GM18873 (cell line): ENCODE results near the gene KIF23.

ENCODE experiments used
- ATAC-seq: cut with Tn5 transposase; IDR thresholded peaks from one replicate; pipeline ENCODE4 v1.9.1; 2021; ENCODE audit warnings: mild to moderate bottlenecking, moderate library complexity, moderate number of reproducible peaks; ENCODE audit not compliant: unreplicated experiment, low FRiP score

Gene KIF23

DNA sequence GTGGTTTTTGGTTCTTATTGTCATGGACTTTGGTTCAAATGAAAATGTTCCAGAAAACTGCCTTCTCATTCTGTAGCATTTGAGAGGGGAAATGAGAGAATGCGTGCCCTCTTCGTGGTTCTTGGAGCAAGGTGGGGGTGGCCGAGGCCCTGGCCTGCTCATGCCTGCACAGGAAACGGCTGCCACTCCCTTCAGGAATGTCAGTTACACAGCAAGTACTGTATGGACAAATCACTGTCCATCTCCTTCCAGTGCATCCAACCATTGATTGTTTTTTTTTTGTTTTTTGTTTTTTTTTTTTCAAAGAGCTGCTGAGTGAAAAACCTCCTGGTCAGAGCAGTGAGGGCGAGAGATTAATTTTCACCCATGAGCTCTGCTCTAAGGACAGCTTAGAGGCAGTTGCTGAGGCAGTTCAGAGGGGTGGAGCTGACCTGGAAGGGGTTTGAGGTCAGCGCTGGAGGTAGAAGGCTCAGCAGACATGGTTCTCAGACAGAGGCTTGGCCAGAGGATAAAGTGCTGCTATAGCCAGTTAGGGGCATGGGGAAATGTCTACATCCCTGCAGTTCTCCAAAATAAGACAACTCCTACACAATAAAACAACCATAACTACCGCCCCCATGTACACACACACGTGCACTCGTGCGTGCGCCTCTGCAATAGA, 20.2 kb upstream of the KIF23 start:
- ATAC-seq, result no peak

DNA sequence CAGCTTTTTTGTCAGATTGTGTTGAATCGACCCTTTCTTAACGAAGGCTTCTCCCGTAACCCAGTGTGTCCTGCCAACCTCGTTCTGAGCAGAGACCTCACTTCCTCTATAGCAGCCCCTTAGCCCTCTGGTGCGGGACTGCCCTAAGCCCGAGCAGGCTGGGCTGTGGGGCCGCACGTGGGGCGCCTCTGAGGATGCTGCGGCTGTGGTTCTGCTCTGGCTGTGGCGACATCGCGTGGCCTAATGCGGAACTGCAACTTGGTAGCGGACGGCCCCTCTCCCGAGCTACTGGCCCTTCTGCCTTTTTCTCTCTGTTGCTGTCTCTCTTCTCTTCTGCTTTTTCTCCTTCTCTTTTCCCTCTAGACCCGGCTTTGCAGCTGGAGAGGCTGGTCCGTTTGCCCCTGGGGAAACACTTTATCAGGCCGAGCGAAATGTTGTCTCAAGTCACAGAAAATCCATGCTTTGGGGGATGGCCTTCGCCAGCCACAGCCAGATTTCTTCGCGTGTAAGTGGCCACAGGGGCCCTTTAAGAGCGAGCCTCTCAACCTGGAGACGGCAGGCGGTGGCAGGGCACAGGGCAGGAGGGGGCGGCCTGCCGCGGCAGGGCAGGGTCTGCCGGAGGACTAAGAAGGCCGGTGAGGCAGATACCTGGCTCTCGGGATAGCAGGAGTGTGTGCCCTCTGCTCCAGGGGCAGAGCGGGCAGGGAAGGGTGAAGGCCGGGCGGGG, 19.4 kb upstream of the KIF23 start:
- no peak for ATAC-seq

DNA sequence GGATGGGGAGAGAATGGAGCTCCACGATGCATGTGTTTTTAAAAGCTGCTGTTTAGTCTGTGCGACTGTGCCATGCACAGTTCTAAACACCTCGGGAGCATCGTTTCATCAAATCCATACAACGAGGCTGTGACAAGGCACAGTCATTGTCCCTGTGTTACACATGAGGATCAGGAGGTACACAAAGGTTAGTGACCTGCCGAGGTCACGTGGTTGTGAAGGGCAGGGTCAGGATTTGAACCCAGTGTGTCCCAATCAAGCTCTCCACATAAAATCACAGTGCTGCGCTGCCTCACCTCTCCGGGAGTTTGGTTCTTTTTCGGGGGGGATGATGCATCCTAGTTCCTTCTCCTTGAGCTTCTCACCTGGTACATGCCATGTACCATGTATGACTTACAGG, 18.7 kb upstream of the KIF23 start:
- no peak for ATAC-seq

DNA sequence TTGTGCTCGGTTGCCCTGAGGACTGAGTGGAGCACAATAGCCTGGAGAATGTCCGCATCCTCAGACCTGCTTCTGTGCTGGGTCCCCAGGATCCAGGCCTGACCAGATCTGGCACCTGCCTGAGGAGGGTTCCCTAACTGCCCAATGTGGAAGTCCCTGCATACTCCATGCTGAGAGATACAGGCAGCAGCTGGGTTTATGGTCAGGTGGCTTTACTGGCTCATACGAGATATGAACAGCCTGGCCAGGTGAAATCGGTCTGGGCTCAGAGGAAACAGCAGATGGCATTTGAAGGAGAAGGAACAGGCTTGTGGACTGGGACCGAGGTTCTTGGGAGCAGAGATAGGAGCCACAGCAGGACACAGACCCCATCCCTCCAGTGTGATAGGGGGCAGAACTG, 18.2 kb upstream of the KIF23 start:
- ATAC-seq, result no peak

GRCh38 chr15:69398491-69398891, 15.7 kb upstream of the KIF23 start:
- ATAC-seq, result no peak

DNA sequence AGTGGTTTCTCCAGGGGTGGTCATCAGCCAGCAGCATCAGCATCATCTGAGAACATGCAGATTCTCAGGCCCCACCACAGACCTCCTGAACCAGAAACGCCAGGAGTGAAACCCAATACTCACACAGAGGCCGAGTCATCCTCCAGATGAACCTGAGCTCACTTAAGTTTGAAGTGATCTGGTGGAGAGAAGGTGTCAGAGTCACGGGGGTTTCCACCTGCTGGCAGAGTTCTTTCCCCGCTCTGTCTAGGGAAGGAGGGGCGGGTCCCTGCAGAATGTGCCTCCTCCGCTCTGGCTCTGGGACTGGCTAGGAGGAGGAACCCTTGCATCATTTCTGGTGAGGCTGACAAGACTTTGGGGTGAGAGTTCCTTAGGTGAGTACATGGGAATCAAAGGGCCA, 13.3 kb upstream of the KIF23 start:
- no peak for ATAC-seq

- no peak for ATAC-seq
Observed at GRCh38 chr15:69402816-69403215, 11.3 kb upstream of the KIF23 start.

DNA sequence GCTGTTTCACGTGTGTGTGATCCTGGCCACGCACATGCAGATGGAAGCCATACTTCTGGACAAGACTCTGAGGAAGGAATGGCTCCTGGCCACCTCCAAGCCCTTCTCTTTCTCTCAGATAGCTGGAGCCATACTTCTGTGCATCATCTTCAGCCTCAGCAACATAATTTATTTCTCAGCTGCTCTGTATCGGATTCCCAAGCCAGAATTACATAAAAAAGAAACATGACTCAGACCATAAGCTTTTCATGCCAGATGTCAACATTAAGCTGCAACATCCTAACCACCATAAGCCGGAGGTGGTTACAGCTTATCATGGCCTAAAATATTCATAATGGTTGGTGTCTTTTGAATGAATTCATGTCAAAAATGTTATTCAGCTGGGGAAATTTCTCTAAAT, 10.6 kb upstream of the KIF23 start:
- no peak for ATAC-seq

DNA sequence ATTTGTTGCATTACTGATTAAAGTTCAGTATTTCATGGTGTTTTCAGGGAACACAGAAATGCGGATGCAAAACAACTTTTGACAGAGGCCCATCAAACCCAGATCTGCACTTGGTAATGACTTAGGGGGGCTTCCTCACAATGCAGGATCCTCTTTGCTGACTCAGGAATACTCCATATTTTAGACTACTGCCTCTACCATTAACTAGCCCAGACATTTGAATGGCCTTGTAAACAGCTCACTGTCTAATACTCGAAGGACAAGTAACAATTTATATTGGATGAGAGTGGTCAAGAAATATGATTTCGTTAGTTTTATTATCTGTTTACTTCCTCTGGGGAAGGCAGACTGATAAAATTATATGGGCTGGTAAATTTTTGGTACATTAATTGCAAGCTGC, 9.0 kb upstream of the KIF23 start:
- ATAC-seq, result no peak

DNA sequence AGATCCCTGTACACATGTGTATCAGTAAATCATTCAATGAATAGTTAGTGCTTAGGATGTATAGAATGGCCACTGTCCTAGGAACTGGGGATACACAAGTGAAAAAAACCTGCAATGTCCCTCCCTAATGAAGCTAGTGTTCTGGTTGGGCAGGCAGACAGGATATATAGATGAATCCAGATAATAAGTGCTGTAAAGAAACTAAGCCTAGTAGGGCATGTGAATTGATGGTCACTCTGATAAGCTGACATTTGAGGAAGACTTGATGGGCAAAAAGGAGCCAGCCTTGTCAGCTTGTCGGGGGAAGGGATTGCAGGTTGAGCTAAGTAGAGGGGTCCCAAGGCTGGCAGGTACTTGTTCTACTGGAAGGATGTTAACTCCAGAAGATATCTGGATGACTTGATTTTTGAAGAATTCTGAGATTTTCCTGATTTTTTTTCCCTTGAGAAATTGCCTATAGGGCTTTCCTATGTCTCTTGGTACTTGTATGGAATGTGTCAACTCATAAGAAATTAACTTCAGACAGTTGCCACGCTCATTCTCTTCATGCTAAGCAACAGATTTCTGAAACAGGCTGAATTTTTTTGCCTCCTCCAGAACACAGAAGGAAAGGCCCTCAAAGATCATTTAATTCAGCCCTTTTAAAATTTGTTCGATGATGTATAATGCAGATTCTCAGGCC, 6.3 kb upstream of the KIF23 start:
- no peak for ATAC-seq

GRCh38 chr15:69408841-69409240, 5.3 kb upstream of the KIF23 start:
- ATAC-seq, result no peak

- ATAC-seq, result no peak
Observed at GRCh38 chr15:69410248-69410874, 3.8 kb upstream of the KIF23 start.

GRCh38 chr15:69412274-69412673, 1.9 kb upstream of the KIF23 start:
- ATAC-seq, result no peak

- ATAC-seq, result no peak
Observed at GRCh38 chr15:69412701-69413100, 1.4 kb upstream of the KIF23 start.

- ATAC-seq, result peak; percentile 16
Observed at GRCh38 chr15:69414701-69415167, 585 bp downstream of the KIF23 start.

GRCh38 chr15:69415381-69415780, 1.2 kb downstream of the KIF23 start:
- ATAC-seq, result no peak

DNA sequence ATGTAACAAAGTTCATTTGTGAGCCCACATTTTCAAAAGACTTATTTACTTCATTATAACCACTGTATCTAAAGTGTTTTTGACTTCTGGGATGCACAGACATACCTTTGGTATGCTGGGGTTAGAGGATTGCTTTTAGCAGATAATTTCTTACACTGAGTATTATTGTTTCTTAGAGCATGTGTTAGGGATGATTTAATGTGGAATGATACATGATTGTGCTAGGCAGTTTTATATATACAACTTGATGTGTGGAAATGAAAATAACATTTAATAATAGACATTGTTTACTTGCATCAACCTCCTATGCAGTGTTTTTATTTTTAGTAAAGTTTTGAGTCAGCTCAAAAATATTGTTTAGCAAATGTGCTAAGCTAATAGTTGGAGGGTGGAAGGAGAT, 3.4 kb downstream of the KIF23 start:
- ATAC-seq, result no peak

GRCh38 chr15:69421498-69421897, 7.3 kb downstream of the KIF23 start:
- no peak for ATAC-seq

DNA sequence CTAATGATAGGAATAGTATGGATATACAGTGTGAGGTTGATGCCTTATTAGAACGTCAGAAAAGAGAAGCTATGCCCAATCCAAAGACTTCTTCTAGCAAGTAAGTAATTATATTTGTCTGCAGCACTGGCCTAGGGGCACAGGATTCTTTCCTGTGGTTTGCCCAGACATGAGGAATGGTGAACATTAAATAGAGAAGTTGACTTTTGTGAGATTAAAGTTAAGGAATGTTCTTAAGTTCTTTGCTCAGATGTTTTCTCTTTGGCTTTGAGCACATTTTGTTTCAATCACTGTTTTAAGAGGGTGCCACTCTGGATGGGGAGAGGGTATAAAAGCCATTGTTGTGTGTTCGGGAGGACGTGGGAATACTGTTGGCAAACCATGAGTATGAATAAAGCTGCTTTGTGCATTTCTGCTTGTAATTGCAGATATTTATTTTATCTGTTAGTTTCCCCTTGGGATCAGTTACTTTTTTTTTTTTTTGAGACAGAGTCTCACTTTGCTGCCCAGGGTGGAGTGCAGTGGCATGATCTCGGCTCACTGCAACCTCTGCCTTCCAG, 8.3 kb downstream of the KIF23 start:
- ATAC-seq, result no peak

DNA sequence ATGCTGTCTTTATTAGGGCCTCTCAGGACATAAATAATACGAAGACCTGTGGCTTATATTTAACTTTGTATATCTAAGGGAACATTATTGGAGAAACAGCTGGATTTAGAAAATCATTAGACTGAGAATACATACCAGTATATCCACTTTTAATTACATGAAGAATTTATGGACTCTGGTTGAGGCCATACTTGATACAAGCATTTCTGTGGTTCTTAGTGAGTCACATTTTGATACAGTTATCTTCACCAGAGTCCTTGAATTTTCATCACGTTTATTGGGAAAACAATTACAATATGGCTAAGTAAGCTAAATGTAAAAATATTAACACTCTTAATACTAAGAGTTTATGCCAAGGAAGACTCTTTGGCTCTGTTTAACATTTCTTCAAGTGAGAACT, 9.9 kb downstream of the KIF23 start:
- ATAC-seq, result no peak
